Caco-2 (cell line): ENCODE data around the gene HDAC4. TPM values are rescaled to one million over a fixed set of nuclear protein-coding genes. Genes with fewer than 3 reads are reported as not detected.

Source experiments
- BruUV-seq: library from RNA; stranded (reverse); fragments of 400-500 nt; replicated peaks from 2 replicates; lab custom pipeline; 2021; lab: Mats Ljungman, UMichigan
- CTCF ChIA-PET: fragments of 300-600 bp; sonication (Branson Sonifier 250); formaldehyde crosslinking; loops from one replicate; lab custom pipeline; 2022; ENCODE audit warnings: antibody characterized with exemption; lab: Charles Lee
- POLR2A ChIA-PET: fragments of 300-600 bp; sonication (Branson Sonifier 250); formaldehyde crosslinking; loops from one replicate; lab custom pipeline; 2022; ENCODE audit warnings: antibody characterized with exemption; lab: Charles Lee
- DNase-seq, 2 experiments: peaks; one replicate each; pipeline versions ENCODE4 v3.0.0 to v3.0.0-alpha.2; 2020 to 2022
- H3K27me3 ChIP-seq: replicated peaks from 2 replicates; pipeline ENCODE4 v1.6.0; 2011; ENCODE audit warnings: low read length; ENCODE audit not compliant: control insufficient read depth, insufficient read depth
- H3K36me3 ChIP-seq: 2 replicates; pipeline ENCODE4 v1.5.1; 2011; ENCODE audit warnings: low read length; ENCODE audit not compliant: control insufficient read depth, insufficient read depth
- H3K4me1 ChIP-seq: fragments of 250-450 bp; sonication (Bioruptor Pico); 2 replicates; pipeline ENCODE4 v1.5.1; 2020; ENCODE audit warnings: mild to moderate bottlenecking
- H3K4me3 ChIP-seq: 2 replicates; pipeline ENCODE4 v1.5.1; 2011; ENCODE audit warnings: low read depth, mild to moderate bottlenecking, control low read depth, low read length
- H3K9me3 ChIP-seq: fragments of 250-450 bp; sonication (Bioruptor Pico); 2 replicates; pipeline ENCODE4 v1.5.1; 2020; ENCODE audit warnings: mild to moderate bottlenecking, moderate library complexity
- H3K27ac Mint-ChIP-seq: one replicate; pipeline ENCODE4 v1.8.0; 2022; ENCODE audit warnings: mixed read lengths; ENCODE audit not compliant: unreplicated experiment
- H3K27me3 Mint-ChIP-seq: one replicate; pipeline ENCODE4 v1.8.0; 2022; ENCODE audit warnings: mixed read lengths; ENCODE audit not compliant: insufficient read depth, unreplicated experiment
- H3K36me3 Mint-ChIP-seq: one replicate; pipeline ENCODE4 v1.8.0; 2022; ENCODE audit warnings: mild to moderate bottlenecking, mixed read lengths; ENCODE audit not compliant: insufficient read depth, unreplicated experiment
- H3K4me1 Mint-ChIP-seq: one replicate; pipeline ENCODE4 v1.8.0; 2022; ENCODE audit warnings: low read depth, mixed read lengths; ENCODE audit not compliant: unreplicated experiment
- H3K4me3 Mint-ChIP-seq: one replicate; pipeline ENCODE4 v1.8.0; 2022; ENCODE audit warnings: mild to moderate bottlenecking, moderate library complexity, mixed read lengths; ENCODE audit not compliant: unreplicated experiment
- H3K9me3 Mint-ChIP-seq: one replicate; pipeline ENCODE4 v1.8.0; 2022; ENCODE audit warnings: mixed read lengths; ENCODE audit not compliant: unreplicated experiment
- intact Hi-C: fragments of 100-400 bp; cut with micrococcal nuclease; formaldehyde crosslinking; loops from one replicate; pipeline ENCODE4 v1.10.0; 2022; ENCODE audit not compliant: unreplicated experiment
- total RNA-seq: library from RNA; stranded (reverse); gene quantifications from 2 replicates; pipeline ENCODE4 v1.2.3, GENCODE V29; 2022
- TF ChIP-seq, protein P1 (sequence below), 2 experiments: fragments of 200-600 bp in 1 of 2; IDR thresholded peaks; 1 replicate in 1 of 2; 2 replicates in 1 of 2; pipeline versions ENCODE4 v1.5.1 to v1.8.0; 2011 to 2022; ENCODE audit warnings: antibody characterized with exemption in 1 of 2, control low read depth in 1 of 2, inconsistent platforms in 1 of 2, low read depth in 1 of 2, low read length in 1 of 2, mild to moderate bottlenecking in 1 of 2, moderate library complexity in 1 of 2; ENCODE audit not compliant: insufficient read depth in 1 of 2, severe bottlenecking in 1 of 2, unreplicated experiment in 1 of 2

The HDAC4 gene
- total RNA-seq, 1 experiment from 2014 or later: 15.5 TPM

DNA sequence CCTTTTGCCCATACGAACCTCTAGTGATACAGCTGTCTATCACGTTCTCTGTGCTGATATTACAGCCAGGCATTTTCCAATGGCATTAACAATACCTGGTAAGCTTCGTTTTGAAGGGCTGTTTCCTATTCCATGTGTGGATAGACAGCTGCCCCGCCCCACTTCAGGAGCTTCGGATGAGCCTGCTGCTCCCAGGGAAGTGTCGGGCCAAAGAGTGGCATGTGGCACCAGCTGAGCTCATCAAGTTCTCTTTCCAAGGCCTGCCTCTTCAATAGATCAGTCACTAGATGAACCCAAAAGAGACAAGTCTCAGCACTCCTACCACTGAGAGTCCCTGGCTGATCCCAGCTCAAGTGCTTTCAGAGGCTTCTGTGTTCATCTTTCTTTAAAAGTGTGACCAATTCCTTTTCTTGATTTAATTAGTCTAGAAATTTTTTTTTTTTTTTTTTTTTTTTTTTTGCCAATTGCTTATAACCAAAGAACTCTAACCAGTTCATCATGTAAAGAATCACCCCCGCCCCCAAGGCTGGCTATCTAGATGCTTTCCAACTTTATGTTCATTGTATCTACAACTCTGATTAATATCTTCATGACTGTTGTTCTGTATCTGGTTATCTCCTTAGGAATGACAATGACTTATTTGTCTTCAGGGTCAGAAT is 46.6 kb downstream of the HDAC4 start:
- intact Hi-C loops: no loop called here
- Histone ChIP-seq H3K36me3 (no peaks in the 10 kb centered on the region), H3K4me1 (no peaks in the 10 kb centered on the region), H3K27me3 (no peaks in the 10 kb centered on the region), H3K9me3 (no peaks in the 10 kb centered on the region), H3K4me3 (no peak overlapping the region)
- ChIA-PET CTCF (no interaction called here), POLR2A (no interaction called here)
- DNase-seq: no peak
- Mint-ChIP-seq H3K4me1 (no peaks in the 10 kb centered on the region), H3K27ac (no peak overlapping the region), H3K4me3 (no peak overlapping the region), H3K27me3 (no peaks in the 10 kb centered on the region), H3K36me3 (no peaks in the 10 kb centered on the region), H3K9me3 (peaks cover 10% of the 10 kb centered on the region)
- TF ChIP-seq, protein P1, sequence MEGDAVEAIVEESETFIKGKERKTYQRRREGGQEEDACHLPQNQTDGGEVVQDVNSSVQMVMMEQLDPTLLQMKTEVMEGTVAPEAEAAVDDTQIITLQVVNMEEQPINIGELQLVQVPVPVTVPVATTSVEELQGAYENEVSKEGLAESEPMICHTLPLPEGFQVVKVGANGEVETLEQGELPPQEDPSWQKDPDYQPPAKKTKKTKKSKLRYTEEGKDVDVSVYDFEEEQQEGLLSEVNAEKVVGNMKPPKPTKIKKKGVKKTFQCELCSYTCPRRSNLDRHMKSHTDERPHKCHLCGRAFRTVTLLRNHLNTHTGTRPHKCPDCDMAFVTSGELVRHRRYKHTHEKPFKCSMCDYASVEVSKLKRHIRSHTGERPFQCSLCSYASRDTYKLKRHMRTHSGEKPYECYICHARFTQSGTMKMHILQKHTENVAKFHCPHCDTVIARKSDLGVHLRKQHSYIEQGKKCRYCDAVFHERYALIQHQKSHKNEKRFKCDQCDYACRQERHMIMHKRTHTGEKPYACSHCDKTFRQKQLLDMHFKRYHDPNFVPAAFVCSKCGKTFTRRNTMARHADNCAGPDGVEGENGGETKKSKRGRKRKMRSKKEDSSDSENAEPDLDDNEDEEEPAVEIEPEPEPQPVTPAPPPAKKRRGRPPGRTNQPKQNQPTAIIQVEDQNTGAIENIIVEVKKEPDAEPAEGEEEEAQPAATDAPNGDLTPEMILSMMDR (IDR thresholded peaks at IDR 0.05; ENCODE audit: insufficient read depth in 1 of 2, low read depth in 1 of 2, low read length in 1 of 2, severe bottlenecking in 1 of 2, unreplicated experiment in 1 of 2): no peak
- BruUV-seq: no TSS peak

DNA sequence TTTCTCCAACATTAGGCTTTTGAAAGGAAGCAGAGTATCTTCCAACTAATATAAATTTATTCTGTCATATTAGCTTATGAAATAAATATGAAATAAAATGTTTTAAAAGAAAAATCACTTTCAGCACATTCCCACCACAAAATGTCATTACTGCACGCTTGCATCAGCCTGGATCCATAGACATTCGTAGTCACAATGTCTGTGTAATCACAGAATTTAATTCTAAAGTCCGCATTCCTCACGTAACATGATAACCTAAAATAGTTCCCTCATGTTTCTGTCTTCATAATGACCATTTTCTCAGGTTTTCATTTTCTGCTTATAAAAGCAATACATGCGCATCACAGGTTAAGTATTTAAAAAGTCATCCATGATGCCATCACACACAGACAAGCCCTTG is 47.1 kb downstream of the HDAC4 start:
- Mint-ChIP-seq H3K27ac (no peak overlapping the region), H3K9me3 (peaks cover 10% of the 10 kb centered on the region), H3K4me1 (no peaks in the 10 kb centered on the region), H3K27me3 (no peaks in the 10 kb centered on the region), H3K36me3 (no peaks in the 10 kb centered on the region), H3K4me3 (no peak overlapping the region)
- ChIA-PET POLR2A (no interaction called here), CTCF (no interaction called here)
- H3K27me3 ChIP-seq: no peaks in the 10 kb centered on the region
- no peaks in the 10 kb centered on the region for H3K36me3 ChIP-seq
- intact Hi-C loops: no loop called here
- no peaks in the 10 kb centered on the region for H3K9me3 ChIP-seq
- no peak for DNase-seq
- H3K4me3 ChIP-seq: no peak overlapping the region
- TF ChIP-seq, protein P1 (IDR thresholded peaks at IDR 0.05; ENCODE audit: insufficient read depth in 1 of 2, low read depth in 1 of 2, low read length in 1 of 2, severe bottlenecking in 1 of 2, unreplicated experiment in 1 of 2): no peak
- no peaks in the 10 kb centered on the region for H3K4me1 ChIP-seq
- BruUV-seq: no TSS peak

DNA sequence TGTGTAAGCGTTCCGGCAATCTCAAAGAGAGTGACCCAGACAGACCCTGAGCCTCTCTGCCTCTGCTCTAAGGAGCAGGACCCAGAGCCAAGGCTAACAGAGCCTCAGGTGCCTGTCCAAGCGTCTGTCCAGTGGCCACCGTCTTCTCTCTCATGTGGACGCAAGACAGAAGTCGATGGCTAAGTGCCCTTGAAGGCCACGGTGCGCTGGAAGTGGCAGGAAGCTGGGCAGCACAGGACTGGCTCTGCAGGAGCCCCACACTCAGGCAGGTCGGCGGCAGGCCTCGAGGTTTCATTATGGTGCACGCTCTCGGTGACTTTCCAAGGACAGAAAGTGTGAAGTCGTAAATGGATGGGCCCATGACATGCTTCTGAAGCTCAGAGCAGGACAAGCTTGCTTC is 49.1 kb downstream of the HDAC4 start:
- Histone ChIP-seq H3K4me1 (no peaks in the 10 kb centered on the region), H3K4me3 (no peak overlapping the region), H3K36me3 (no peaks in the 10 kb centered on the region), H3K27me3 (no peaks in the 10 kb centered on the region), H3K9me3 (no peaks in the 10 kb centered on the region)
- Mint-ChIP-seq H3K36me3 (no peaks in the 10 kb centered on the region), H3K4me1 (no peaks in the 10 kb centered on the region), H3K9me3 (peaks cover 10% of the 10 kb centered on the region), H3K27ac (no peak overlapping the region), H3K4me3 (no peak overlapping the region), H3K27me3 (no peaks in the 10 kb centered on the region)
- no peak for DNase-seq
- TF ChIP-seq, protein P1 (IDR thresholded peaks at IDR 0.05; ENCODE audit: insufficient read depth in 1 of 2, low read depth in 1 of 2, low read length in 1 of 2, severe bottlenecking in 1 of 2, unreplicated experiment in 1 of 2): no peak
- intact Hi-C loops: no loop called here
- POLR2A ChIA-PET: no interaction called here
- CTCF ChIA-PET: no interaction called here
- no TSS peak for BruUV-seq
